DMS 273 (cell line): ENCODE data around the gene ACAA1.
A peak's percentile ranks its signal among the peaks of the same experiment; 100 is the strongest.
"Not testable (repeated sequence)": the region's sequence is repeated elsewhere in the genome, so short reads cannot be mapped to it uniquely, and the experiment has no call there.

Experiments used
- DNase-seq: peaks from one replicate; lab custom pipeline; 2025; ENCODE audit not compliant: unreplicated experiment; lab: John Stamatoyannopoulos, UW

The ACAA1 gene

DNA sequence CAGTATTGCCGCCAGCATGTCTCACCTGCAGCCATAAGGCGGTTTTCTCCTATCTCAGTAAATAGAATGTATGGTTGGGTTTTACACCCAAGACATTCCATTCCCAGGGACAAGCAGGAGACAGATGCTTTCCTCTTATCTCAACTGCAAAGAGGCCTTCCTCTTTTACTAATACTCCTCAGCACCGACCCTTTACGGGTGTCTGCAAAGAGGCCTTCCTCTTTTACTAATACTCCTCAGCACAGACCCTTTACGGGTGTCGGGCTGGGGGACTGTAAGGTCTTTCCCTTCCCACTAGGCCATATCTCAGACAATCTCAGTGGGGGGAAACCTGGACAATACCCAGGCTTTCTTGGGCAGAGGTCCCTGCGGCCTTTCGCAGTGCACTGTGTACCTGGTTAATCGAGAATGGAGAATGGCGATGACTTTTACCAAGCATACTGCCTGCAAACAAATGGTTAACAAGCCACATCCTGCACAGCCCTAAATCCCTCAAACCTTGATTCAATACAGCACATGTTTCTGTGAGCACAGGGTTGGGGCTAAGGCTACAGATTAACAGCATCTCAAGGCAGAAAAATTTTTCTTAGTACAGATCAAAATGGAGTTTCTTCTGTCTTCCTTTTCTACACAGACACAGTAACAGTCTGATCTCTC, 1.2 kb downstream of the ACAA1 start:
- DNase-seq: not testable (repeated sequence)

DNA sequence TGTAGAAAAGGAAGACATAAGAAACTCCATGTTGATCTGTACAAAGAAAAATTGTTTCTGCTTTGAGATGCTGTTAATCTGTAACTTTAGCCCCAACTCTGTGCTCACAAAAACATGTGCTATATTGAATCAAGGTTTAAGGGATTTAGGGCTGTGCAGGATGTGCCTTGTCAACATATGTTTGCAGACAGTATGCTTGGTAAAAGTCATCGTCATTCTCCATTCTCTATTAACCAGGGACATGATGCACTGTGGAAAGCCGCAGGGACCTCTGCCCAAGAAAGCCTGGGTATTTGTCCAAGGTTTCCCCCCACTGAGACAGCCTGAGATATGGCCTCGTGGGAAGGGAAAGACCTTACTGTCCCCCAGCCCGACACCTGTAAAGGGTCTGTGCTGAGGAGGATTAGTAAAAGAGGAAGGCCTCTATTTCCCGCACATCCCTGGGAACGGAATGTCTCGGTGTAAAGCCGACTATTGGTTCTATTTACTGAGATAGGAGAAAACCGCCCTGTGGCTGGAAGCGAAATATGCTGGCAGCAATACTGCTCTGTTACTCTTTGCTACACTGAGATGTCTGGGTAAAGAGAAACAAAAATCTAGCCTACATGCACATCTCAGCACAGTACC, 2.3 kb downstream of the ACAA1 start:
- not testable (repeated sequence) for DNase-seq

DNA sequence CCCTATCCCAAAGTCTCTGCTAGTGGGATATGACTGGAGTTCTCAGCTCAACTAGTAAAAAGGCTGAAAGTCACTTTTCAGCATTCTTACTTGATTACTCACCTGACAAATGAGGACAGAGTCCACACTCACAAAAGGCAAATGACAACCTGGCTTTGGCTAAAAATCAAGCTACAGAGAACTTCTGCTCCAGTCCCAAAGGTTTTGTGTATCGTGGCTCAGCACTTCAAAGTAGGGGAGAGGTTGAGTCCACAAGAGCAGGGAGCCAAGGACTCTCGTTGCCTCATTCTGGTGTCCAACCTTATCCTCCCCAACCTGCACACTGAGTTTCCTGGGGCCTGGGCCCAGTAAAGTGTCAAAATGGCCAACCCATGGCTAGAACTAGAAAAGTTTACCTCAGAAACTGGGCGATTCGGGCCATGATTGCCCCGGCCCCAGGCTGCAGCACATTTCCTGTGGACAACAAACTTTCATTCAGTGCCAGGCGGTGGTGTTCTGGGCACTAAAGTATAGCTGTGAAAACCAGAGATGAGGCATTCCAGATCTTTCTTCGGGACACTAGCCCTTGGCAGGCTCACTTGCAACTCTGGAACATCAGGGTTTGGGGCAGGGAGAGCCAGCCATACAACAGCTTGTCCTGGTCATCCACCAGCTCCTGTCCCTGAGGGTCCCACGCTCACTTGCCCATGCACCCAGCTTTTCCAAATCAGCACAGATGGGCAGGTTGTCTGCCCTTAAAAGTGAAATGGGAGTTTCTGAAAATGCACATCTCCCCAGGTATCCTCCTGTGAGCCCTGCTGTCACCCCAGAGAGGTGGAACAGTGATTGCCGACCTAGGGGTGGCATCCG, 3.1 kb downstream of the ACAA1 start:
- no peak for DNase-seq

DNA sequence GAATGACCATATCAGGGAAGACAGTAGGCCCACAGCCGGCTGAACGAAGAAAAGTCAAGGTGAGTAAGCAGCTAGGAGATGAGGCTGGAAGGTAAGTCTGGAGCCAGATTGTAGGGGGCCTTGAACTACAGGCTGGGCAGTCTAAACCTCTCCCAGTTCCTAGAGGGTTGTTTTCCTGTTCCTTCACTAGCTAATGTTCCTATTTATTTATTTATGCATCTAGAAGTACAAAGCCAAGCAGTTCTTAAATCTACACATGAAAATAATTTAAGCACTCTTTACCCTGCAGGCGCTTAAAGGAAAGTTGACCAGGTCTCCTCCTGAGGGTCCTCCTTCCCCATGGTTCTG, 3.7 kb downstream of the ACAA1 start:
- no peak for DNase-seq

DNA sequence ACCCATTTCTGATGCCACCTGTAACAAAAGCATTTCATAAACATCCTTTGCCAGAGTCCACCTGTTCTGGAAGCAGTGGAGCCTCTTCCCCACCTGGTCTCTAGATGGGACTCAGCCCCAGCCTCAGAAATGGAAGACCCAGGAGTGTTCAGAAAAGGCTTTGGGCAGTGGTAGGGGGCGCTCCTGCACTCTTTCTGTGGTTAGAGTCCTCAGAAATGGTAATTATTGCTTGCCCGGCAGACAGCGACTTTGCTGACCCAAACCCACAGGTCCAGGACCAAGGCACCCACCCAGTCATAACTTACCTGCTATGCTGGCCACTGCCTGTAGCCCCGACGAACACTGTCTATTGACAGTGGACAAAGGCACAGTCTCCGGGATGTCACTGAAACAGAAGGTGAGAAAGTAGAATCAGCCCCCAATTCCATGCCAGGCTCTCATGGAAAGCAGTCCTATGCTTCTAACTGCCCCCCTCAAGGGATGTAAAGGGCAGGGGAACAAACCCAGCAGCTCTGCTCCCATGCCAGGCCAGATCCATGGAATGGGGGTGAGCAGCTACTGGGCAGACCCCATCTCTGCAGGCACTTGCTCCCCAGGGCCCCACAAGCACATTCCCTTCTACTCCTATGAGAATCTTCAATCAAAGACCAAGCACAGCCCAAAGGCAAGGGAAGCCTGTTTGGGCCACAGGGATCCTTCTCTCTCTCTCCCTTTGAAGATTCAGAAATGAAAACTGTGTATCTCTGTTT, 5.1 kb downstream of the ACAA1 start:
- DNase-seq: peak; percentile 49

DNA sequence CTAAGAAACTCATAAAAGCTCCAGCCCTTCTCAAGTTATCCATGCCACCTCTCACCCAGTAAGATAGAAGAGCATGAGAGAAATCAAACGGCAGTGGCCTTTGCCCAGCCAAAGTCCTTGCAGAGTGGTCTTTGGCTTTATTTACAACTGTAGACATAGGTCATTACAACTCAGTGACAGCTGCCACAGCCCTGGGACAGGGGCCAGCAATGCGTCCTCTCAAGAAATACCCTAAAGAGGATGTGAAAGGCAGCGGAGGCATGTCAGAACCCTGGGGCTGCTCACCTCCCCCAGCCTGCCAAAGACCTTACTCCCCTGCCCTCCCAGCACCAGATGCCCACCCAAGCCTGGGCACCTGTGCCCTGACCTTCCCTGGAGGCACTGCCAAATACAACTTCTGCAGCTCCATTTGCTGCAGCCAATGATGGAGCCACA, 6.3 kb downstream of the ACAA1 start:
- DNase-seq: no peak

DNA sequence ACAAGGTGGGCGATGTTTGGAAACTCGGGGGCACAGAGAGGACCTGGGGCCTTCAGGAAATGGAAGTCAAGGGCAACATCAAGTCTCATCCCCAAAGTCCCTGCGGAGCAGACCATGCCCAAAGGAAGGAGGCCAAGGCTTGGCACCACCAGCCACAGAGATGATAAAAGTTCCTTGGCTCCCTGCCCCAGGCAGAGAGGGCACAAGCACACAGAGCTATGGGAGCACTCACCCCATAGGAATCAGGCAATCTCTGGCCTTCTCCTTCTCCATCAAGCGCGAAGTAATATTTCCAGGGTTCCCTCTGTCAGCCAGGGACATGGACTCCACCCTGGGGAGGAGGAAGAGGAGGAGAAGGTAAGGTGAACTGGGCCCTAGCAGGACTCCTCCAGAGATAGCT, 7.9 kb downstream of the ACAA1 start:
- DNase-seq: no peak

DNA sequence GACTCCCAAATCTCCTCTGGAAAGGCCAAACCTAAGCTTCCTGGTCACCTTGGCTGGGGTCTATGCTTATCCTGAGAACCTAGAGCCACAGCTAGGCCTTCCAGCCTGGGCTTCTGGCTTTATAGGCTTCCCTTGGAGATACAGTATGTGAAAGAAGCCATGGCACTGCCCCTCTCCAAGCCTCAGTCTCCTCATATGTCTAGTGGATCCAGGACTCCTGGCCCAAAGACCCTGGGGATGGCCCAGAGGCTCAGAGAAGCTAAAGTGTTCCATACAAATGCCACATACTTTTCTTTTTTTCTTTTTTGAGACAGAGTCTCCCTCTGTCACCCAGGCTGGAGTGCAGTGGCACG, 8.6 kb downstream of the ACAA1 start:
- no peak for DNase-seq

DNA sequence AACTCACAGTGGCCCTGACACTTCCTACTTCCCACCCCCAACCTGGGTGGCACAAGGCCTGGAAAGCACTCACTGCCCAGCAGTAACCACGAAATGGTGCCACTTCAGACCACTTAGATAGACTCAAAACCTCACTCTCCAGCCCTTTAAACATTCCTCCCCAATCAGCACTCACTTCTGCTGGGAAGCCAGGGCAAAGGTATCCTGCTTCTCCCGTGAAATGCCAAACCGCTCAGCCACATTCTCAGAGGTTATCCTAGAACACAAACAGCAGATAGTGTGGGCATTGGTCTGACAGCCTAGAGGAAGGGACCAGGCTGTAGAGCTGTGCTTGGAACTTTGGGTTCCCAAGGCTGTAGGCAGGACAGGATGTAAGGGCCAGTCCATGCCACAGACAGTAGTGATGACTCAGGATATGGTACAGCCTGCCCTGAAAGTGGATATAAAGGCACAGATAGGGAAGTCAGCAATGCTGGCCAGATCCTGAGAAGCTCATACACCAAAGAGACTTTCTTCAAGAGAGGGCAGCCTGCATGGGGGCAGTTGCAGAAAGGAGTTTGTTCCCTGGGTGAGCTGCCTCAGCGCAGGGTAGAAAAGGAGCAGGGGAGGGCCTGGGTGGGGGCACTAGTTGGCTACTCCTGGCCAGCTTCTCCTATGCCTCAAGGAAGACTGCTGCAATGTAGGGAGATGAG, 9.2 kb downstream of the ACAA1 start:
- no peak for DNase-seq

DNA sequence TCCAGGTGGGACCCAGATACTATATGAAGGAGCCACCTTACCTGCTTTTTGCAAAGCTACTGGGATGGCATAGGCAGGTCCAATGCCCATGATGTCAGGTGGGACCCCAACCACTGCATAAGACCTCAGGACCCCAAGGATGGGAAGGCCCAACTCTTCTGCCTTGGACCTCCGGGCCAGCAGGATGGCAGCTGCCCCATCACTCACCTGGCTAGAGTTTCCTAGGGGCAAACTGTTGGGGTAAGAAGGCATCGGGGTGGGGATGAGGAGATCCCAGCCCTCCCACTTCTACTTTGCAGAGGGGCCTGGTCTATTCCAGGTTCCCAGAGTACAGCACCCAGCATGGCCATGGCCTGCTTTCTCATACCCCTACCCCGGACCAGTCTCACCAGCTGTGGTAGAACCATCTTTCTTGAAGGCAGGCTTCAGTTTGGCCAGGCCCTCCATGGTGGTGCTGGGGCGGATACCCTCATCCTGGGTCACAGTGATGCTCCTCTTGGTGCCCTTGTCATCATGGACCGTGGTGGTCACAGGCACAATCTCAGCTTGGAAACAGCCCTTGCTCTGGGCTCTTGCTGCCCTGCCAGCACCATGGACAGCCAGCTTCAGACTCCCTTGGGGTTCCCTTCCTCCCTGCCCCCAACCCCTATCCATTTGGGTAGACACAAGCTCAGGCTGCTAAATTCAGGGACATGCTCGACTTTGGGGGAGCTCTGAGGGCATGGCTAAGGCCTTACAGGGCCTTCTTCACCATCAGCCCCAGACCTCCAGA, 10.6 kb downstream of the ACAA1 start:
- DNase-seq: no peak

DNA sequence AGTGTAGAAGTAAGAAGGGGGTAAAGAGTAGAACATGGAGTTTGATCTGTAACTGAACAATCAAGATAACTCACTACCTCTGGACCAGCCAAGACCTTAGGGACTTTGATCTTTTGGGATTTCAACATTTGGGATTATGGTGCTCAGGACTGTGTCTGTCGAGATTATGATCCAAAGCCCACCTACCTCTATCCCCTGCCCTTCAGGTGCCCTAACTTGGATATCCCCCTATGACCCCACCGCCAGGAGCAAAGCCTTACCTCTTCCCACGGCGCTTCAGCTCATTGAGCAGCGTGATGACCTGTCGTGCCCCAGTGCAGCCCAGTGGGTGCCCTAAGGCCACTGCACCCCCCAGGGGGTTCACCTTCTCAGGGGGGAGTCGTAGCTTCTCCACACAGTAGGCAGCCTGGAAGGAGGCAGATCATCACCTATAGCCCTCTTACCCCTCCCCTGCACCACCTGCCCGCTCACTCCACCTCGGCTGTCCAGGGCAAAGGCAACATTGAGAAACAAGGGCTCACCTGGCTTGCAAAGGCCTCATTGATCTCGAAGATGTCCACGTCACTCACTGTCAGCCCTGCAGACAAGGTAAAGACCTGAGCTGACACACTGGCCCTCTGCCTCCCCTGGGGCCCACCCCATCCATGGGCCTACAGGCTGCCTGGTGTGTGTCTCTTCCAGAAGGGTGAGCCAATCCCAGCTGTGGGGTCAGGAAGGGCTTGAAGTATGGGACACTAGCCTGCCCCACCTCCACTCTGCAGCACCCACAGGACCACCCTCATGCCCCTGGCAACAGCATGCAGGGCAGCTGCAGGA, 11.4 kb downstream of the ACAA1 start:
- DNase-seq: no peak

DNA sequence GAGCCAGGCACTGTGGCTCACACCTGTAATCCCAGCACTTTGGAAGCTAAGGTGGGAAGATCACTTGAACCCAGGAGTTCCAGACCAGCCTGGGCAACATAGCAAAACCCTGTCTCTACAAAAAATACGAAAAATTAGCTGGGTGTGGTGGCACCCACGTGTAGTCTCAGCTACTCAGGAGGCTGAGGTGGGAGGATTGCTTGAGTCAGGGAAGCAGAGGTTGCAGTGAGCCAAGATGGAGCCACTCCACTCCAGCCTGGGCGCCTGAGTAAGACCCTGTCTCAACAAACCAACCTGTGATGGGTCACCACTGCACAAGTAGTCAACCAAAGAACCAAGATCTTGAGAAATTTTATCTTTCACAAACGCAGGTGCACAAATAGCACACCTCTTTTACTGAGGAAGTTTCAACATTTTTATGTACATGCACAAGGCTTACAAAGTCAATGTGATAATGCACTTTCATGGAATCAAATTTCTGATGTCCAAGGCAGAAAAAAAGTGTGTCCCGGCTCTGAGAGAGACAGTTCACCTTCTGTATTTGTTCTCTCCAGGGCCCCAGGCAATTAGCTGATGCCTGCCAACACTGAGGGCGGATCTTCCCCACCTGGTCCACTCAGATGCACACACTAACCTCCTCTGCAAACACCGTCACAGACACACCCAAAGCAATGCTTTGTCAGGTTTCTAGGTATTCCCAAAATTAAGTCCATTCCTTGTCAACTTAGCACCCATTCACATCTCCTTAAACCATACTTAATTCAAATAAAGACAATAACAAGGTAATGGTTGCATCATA, 12.4 kb downstream of the ACAA1 start:
- DNase-seq: no peak

DNA sequence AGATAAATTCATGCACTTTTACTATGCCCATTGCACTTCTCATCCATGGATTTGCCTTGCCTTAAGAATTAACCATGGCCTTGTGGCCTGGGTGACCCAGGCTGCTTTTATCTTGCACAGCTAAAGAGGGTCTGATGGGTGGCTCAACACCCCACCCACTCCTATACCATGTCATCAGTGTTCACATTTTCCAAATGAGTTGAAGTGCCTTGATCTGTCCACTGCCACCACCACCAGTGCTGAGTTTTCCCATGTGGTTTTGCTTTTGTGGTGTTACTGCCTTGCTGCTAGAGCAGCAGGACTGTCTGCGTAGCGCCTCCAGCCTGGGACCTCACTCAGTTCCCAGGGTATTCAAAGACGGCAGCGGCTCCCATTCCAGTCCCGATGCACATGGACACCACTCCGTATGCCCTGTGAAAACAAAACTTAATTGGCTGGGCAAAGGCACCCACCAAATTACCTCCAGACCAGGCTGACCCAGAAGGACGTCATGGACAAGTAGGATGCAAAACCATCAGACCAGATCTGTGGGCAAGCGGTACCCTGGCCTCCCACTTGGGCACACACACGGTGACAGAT, 14.1 kb downstream of the ACAA1 start:
- DNase-seq: no peak

DNA sequence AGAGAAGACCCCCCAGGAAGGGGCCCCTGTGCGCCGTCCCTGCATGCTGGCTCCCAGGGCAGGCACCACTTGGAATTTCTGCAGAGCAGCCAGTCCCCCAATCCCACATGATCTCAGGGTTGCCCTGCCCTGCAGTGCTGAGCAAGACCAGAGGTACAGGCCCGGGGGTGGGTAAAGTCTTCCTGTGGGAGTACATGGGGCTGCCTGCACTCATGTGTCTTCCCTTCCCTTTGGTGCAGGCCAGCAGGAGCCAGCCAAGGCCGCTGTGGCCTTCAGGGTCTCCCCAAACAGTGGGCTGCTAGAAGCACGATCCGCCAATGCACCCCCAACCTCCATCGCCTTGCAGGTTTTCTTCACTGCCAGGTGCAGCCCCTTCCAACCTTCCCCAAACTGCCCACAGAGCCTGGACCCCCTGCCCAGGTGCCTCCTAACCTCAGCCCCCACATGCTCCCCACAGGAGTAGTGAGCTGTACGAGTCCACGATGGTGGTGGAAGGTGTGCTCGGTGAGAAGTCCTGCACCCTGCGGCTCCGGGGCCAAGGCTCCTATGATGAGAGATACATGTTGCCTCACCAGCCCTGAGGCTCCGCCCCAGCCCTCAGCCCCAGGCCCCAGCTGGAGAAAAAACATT, 15.0 kb downstream of the ACAA1 start:
- no peak for DNase-seq

DNA sequence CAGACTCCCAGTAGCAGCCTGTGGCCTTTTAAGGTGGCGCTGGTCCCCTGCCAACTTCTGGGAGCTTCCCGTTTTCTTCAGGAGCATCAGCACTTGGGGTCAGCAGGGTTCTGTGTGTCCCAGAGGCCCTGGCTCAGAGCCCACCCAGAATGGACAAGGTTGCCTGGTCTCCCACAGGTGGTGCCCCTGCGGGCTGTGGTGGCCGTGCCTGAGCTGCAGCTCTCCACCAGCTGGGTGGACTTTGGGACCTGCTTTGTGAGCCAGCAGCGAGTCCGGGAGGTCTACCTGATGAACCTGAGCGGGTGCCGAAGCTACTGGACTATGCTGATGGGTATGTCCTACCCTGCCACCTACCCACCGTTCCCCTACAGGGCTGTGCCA, 15.5 kb downstream of the ACAA1 start:
- no peak for DNase-seq

DNA sequence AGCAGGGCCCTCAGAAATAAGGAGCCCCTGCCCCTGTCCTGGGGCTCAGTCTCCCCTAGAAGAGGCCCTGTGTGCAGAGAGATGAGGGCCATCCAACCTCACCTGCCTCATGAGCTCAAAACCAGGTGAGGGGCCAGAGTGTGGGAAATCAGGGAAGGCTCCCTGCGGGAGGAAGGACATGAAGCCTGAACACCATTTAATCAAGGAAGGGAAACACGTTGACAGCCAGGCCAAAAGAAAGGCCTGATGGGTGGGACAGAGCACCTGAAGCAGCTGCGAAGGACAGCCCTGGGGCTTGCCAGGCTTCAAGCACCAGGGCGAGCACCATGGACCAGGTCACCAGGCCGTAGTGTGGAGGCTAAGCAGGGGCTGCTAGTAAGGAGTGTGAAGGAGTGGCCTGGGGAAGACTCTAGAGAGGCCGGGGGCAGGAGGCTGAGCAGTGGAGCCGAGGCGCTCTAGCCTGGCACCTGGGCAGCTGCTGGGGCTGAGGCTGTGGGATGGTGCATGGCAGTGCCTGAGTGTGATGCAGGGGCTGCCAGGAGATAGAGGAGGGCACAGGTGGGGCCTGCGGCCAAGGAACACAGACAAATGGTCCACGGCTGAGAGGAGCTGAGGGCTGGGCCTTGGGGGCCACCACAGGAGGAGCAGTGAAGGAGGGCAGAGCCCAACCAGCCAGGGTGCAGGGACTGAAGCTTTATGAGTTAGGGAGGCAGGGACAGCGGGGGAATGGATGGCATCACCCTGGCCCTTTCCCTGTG, 16.1 kb downstream of the ACAA1 start:
- no peak for DNase-seq
